Measurements from ENCODE around the gene SRGAP1. TPM values are rescaled to one million over a fixed set of nuclear protein-coding genes. Genes with fewer than 3 reads are reported as not detected.

SRGAP1 gene
- total RNA-seq, 1 donor from 2014 or later: 5.7 TPM

DNA sequence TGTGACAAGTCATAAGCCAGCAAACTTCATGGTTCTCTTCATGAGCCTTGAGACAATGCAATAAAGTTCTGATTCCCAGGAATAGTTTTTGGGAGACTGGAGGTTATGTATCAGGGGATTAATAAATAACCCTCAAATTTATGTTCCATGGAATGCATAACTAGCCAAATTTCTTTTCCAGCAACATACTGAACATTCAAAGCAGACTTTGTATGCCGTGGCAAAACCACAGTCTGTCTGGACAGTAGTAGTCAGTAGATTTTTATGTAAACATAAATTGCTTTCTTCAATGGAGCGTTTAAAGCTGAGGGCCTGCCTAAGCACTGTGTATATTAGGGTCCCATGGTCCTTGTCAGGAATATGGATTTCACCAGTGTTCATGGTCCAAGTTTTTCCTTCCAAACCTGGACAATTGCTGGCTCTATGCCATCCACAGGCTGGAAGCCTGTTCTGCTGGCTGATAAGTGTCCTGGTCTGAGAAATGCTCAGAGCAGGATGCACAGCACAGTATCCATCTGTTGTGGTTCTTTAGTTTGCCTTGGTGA lies 144.9 kb downstream of the SRGAP1 start:
- Histone ChIP-seq H3K27me3 (ENCODE audit: control insufficient read depth in 3 of 3, insufficient read depth in 3 of 3, low read length in 3 of 3) (no peaks in the 10 kb centered on the region), H3K27ac (ENCODE audit: low read depth, low read length) (no peak overlapping the region), H3K9ac (ENCODE audit: low read depth in 1 of 3, low read length in 3 of 3) (no peak overlapping the region), H3K36me3 (ENCODE audit: control insufficient read depth in 3 of 3, insufficient read depth in 3 of 3, low read length in 3 of 3) (no peaks in the 10 kb centered on the region), H3K4me3 (ENCODE audit: low read length in 3 of 3) (no peak overlapping the region), H3K9me3 (ENCODE audit: control insufficient read depth in 3 of 3, low read length in 3 of 3) (no peaks in the 10 kb centered on the region), H3K4me1 (ENCODE audit: control insufficient read depth in 3 of 3, insufficient read depth in 3 of 3, low read length in 3 of 3) (peaks cover 0 to 3% (median 0%) of the 10 kb centered on the region in 3 donors)

DNA sequence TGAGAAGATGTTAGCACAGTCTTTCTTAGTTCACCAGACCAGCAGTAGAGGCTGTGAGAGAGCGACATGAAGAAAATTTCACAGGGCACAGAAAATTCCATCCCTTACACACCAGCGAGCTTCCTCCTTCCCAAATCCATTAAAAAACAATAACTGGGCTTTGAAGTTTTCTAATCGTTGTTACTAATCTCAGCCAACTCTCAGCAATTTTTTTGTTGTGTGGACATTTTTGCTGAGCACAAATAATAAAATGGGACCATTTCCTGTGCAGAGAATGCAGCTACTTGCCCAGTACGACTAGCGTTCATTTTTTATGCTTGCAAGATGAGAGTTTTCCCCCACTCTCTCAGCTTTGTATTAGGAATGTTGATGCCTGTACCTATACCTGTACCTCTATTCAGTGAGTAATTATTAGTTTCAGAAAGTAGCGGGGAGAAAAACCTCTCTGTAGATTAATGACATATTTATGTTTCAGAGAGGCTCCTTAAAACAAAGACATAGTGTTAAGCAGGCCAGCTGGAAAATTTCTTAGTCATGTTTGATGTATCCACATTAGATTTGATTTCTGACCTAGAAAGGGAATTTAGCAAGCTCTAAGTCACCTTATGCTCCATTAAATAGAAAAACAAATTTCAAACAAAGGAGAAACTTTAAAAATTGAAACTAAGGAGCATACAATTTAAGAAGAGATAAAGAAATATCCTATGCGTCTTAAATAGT lies 146.5 kb downstream of the SRGAP1 start:
- H3K9ac ChIP-seq (ENCODE audit: low read depth in 1 of 3, low read length in 3 of 3): no peak overlapping the region
- H3K27me3 ChIP-seq (ENCODE audit: control insufficient read depth in 3 of 3, insufficient read depth in 3 of 3, low read length in 3 of 3): no peaks in the 10 kb centered on the region
- peaks cover 0 to 3% (median 0%) of the 10 kb centered on the region in 3 donors for H3K4me1 ChIP-seq (ENCODE audit: control insufficient read depth in 3 of 3, insufficient read depth in 3 of 3, low read length in 3 of 3)
- H3K27ac ChIP-seq (ENCODE audit: low read depth, low read length): no peak overlapping the region
- no peaks in the 10 kb centered on the region for H3K36me3 ChIP-seq (ENCODE audit: control insufficient read depth in 3 of 3, insufficient read depth in 3 of 3, low read length in 3 of 3)
- no peaks in the 10 kb centered on the region for H3K9me3 ChIP-seq (ENCODE audit: control insufficient read depth in 3 of 3, low read length in 3 of 3)
- H3K4me3 ChIP-seq (ENCODE audit: low read length in 3 of 3): no peak overlapping the region

GRCh38 chr12:63994704-63995103 lies 150.2 kb downstream of the SRGAP1 start:
- Histone ChIP-seq H3K4me3 (ENCODE audit: low read length in 3 of 3) (no peak overlapping the region), H3K27ac (ENCODE audit: low read depth, low read length) (no peak overlapping the region), H3K27me3 (ENCODE audit: control insufficient read depth in 3 of 3, insufficient read depth in 3 of 3, low read length in 3 of 3) (no peaks in the 10 kb centered on the region), H3K36me3 (ENCODE audit: control insufficient read depth in 3 of 3, insufficient read depth in 3 of 3, low read length in 3 of 3) (no peaks in the 10 kb centered on the region), H3K4me1 (ENCODE audit: control insufficient read depth in 3 of 3, insufficient read depth in 3 of 3, low read length in 3 of 3) (peaks cover 0 to 3% (median 0%) of the 10 kb centered on the region in 3 donors), H3K9ac (ENCODE audit: low read depth in 1 of 3, low read length in 3 of 3) (no peak overlapping the region), H3K9me3 (ENCODE audit: control insufficient read depth in 3 of 3, low read length in 3 of 3) (no peaks in the 10 kb centered on the region)

- no peak overlapping the region for H3K4me3 ChIP-seq (ENCODE audit: low read length in 3 of 3)
- H3K9ac ChIP-seq (ENCODE audit: low read depth in 1 of 3, low read length in 3 of 3): no peak overlapping the region
- H3K27ac ChIP-seq (ENCODE audit: low read depth, low read length): no peak overlapping the region
- H3K4me1 ChIP-seq (ENCODE audit: control insufficient read depth in 3 of 3, insufficient read depth in 3 of 3, low read length in 3 of 3): peaks cover 0 to 3% (median 0%) of the 10 kb centered on the region in 3 donors
- H3K9me3 ChIP-seq (ENCODE audit: control insufficient read depth in 3 of 3, low read length in 3 of 3): no peaks in the 10 kb centered on the region
- no peaks in the 10 kb centered on the region for H3K27me3 ChIP-seq (ENCODE audit: control insufficient read depth in 3 of 3, insufficient read depth in 3 of 3, low read length in 3 of 3)
- H3K36me3 ChIP-seq (ENCODE audit: control insufficient read depth in 3 of 3, insufficient read depth in 3 of 3, low read length in 3 of 3): no peaks in the 10 kb centered on the region
These were observed 151.0 kb downstream of the SRGAP1 start for GRCh38 chr12:63995512-63995911.

DNA sequence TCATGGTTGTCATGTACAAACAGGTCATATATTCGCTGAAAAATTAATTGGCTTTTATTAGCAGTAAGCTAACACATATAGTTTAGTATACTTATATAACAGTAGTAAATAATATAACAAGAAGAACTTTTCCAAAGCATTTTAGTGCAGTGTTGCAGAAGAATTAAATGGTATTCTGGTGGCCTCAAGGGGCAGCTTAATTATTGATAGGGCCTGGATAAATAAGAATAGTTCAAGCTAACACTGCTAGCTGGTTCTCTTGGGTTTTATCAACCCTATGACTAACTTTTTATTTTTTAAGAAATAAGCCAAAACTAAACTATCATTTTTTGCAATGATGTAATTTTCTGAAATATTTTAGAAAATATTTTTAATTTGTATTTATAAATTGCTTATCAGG lies 152.1 kb downstream of the SRGAP1 start:
- H3K4me3 ChIP-seq (ENCODE audit: low read length in 3 of 3): no peak overlapping the region
- H3K9me3 ChIP-seq (ENCODE audit: control insufficient read depth in 3 of 3, low read length in 3 of 3): no peaks in the 10 kb centered on the region
- no peaks in the 10 kb centered on the region for H3K27me3 ChIP-seq (ENCODE audit: control insufficient read depth in 3 of 3, insufficient read depth in 3 of 3, low read length in 3 of 3)
- no peak overlapping the region for H3K27ac ChIP-seq (ENCODE audit: low read depth, low read length)
- no peaks in the 10 kb centered on the region for H3K36me3 ChIP-seq (ENCODE audit: control insufficient read depth in 3 of 3, insufficient read depth in 3 of 3, low read length in 3 of 3)
- peaks cover 0 to 3% (median 0%) of the 10 kb centered on the region in 3 donors for H3K4me1 ChIP-seq (ENCODE audit: control insufficient read depth in 3 of 3, insufficient read depth in 3 of 3, low read length in 3 of 3)
- H3K9ac ChIP-seq (ENCODE audit: low read depth in 1 of 3, low read length in 3 of 3): no peak overlapping the region

DNA sequence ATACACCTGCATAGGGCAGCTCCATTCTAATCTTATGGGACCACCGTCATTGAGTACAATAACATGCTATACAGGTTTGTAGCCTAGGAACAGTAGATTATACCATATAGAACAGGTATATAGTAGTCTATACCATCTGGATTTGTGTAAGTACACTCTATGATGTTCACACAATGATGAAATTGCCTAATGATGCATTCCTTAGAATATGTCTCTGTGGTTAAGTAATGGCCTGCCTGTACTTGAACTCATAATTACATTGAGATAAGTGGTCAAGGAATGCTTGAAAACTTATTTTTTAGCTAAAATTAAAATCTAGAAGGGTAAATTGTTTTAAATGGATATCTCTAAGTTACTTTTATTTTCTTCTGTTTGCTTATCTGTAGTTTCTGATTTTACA lies 152.7 kb downstream of the SRGAP1 start:
- no peaks in the 10 kb centered on the region for H3K36me3 ChIP-seq (ENCODE audit: control insufficient read depth in 3 of 3, insufficient read depth in 3 of 3, low read length in 3 of 3)
- no peaks in the 10 kb centered on the region for H3K9me3 ChIP-seq (ENCODE audit: control insufficient read depth in 3 of 3, low read length in 3 of 3)
- no peaks in the 10 kb centered on the region for H3K27me3 ChIP-seq (ENCODE audit: control insufficient read depth in 3 of 3, insufficient read depth in 3 of 3, low read length in 3 of 3)
- H3K4me3 ChIP-seq (ENCODE audit: low read length in 3 of 3): no peak overlapping the region
- no peak overlapping the region for H3K27ac ChIP-seq (ENCODE audit: low read depth, low read length)
- no peaks in the 10 kb centered on the region for H3K4me1 ChIP-seq (ENCODE audit: control insufficient read depth in 3 of 3, insufficient read depth in 3 of 3, low read length in 3 of 3)
- H3K9ac ChIP-seq (ENCODE audit: low read depth in 1 of 3, low read length in 3 of 3): no peak overlapping the region

DNA sequence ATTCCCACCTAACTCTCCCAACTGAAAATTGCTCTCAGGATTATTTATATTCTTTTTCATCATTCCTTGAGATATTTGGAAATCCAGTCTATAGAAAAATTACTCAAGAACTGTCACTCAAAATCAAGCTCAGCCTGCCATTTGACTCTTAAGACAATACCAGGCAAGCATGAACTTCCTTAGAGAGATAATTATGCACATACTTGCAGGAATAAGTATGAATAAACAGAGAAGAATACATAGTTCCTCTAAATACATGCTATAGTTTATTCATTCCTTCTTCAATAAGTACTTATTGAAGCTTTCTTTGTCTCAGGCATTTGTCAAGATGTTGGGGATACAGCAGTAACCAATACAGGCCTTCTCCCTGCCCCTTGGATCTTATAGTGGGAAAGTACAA lies 154.1 kb downstream of the SRGAP1 start:
- Histone ChIP-seq H3K4me1 (ENCODE audit: control insufficient read depth in 3 of 3, insufficient read depth in 3 of 3, low read length in 3 of 3) (no peaks in the 10 kb centered on the region), H3K27ac (ENCODE audit: low read depth, low read length) (no peak overlapping the region), H3K36me3 (ENCODE audit: control insufficient read depth in 3 of 3, insufficient read depth in 3 of 3, low read length in 3 of 3) (no peaks in the 10 kb centered on the region), H3K9ac (ENCODE audit: low read depth in 1 of 3, low read length in 3 of 3) (no peak overlapping the region), H3K4me3 (ENCODE audit: low read length in 3 of 3) (no peak overlapping the region), H3K9me3 (ENCODE audit: control insufficient read depth in 3 of 3, low read length in 3 of 3) (no peaks in the 10 kb centered on the region), H3K27me3 (ENCODE audit: control insufficient read depth in 3 of 3, insufficient read depth in 3 of 3, low read length in 3 of 3) (no peaks in the 10 kb centered on the region)

DNA sequence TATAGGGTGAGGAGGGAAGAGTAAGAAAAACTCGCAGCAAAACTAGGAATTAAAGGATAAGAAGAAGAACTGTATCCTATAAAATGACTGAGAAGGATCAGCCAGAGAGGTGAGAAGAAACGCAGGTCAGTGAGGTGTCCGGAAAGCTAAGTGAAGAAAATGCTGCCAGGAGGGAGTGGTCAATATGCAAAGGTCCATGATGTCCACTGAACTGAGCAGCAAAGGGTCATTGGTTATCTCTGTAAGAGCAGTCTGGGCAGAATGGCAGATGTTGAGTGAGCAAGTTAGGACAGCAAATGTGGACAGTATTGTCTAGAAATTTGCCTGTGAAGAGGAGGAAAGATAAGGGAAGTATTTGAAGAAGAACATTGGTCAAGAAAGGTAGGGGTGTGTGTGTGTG lies 155.4 kb downstream of the SRGAP1 start:
- H3K4me1 ChIP-seq (ENCODE audit: control insufficient read depth in 3 of 3, insufficient read depth in 3 of 3, low read length in 3 of 3): no peaks in the 10 kb centered on the region
- no peak overlapping the region for H3K4me3 ChIP-seq (ENCODE audit: low read length in 3 of 3)
- H3K9ac ChIP-seq (ENCODE audit: low read depth in 1 of 3, low read length in 3 of 3): no peak overlapping the region
- no peaks in the 10 kb centered on the region for H3K36me3 ChIP-seq (ENCODE audit: control insufficient read depth in 3 of 3, insufficient read depth in 3 of 3, low read length in 3 of 3)
- H3K27me3 ChIP-seq (ENCODE audit: control insufficient read depth in 3 of 3, insufficient read depth in 3 of 3, low read length in 3 of 3): no peaks in the 10 kb centered on the region
- H3K27ac ChIP-seq (ENCODE audit: low read depth, low read length): no peak overlapping the region
- no peaks in the 10 kb centered on the region for H3K9me3 ChIP-seq (ENCODE audit: control insufficient read depth in 3 of 3, low read length in 3 of 3)

- Histone ChIP-seq H3K9ac (ENCODE audit: low read depth in 1 of 3, low read length in 3 of 3) (no peak overlapping the region), H3K27ac (ENCODE audit: low read depth, low read length) (no peak overlapping the region), H3K9me3 (ENCODE audit: control insufficient read depth in 3 of 3, low read length in 3 of 3) (no peaks in the 10 kb centered on the region), H3K4me1 (ENCODE audit: control insufficient read depth in 3 of 3, insufficient read depth in 3 of 3, low read length in 3 of 3) (no peaks in the 10 kb centered on the region), H3K27me3 (ENCODE audit: control insufficient read depth in 3 of 3, insufficient read depth in 3 of 3, low read length in 3 of 3) (no peaks in the 10 kb centered on the region), H3K4me3 (ENCODE audit: low read length in 3 of 3) (no peak overlapping the region), H3K36me3 (ENCODE audit: control insufficient read depth in 3 of 3, insufficient read depth in 3 of 3, low read length in 3 of 3) (no peaks in the 10 kb centered on the region)
These were observed 156.9 kb downstream of the SRGAP1 start for GRCh38 chr12:64001439-64001838.

GRCh38 chr12:64004641-64005040 lies 160.1 kb downstream of the SRGAP1 start:
- no peak overlapping the region for H3K27ac ChIP-seq (ENCODE audit: low read depth, low read length)
- no peaks in the 10 kb centered on the region for H3K36me3 ChIP-seq (ENCODE audit: control insufficient read depth in 3 of 3, insufficient read depth in 3 of 3, low read length in 3 of 3)
- no peak overlapping the region for H3K4me3 ChIP-seq (ENCODE audit: low read length in 3 of 3)
- H3K27me3 ChIP-seq (ENCODE audit: control insufficient read depth in 3 of 3, insufficient read depth in 3 of 3, low read length in 3 of 3): no peaks in the 10 kb centered on the region
- H3K4me1 ChIP-seq (ENCODE audit: control insufficient read depth in 3 of 3, insufficient read depth in 3 of 3, low read length in 3 of 3): no peaks in the 10 kb centered on the region
- no peak overlapping the region for H3K9ac ChIP-seq (ENCODE audit: low read depth in 1 of 3, low read length in 3 of 3)
- no peaks in the 10 kb centered on the region for H3K9me3 ChIP-seq (ENCODE audit: control insufficient read depth in 3 of 3, low read length in 3 of 3)

Measured in skeletal muscle tissue (tissue), 4 donors.